WTC11 (cell line): ENCODE results near the gene ACSF2.

Experiments used
- CREB1 ChIP-seq: sonication (generic); formaldehyde crosslinking; IDR thresholded peaks from 2 replicates; pipeline ENCODE4 v1.8.0; 2023; ENCODE audit warnings: mild to moderate bottlenecking, missing genetic modification reagents
- CTCF ChIP-seq: fragments of 200-600 bp; IDR thresholded peaks from 2 replicates; pipeline ENCODE4 v1.8.0; 2022; ENCODE audit warnings: antibody characterized with exemption
- HMGXB4 ChIP-seq: sonication (generic); formaldehyde crosslinking; IDR thresholded peaks from 2 replicates; pipeline ENCODE4 v1.8.1; 2023; ENCODE audit warnings: mild to moderate bottlenecking, moderate library complexity, missing genetic modification reagents
- PRDM15 ChIP-seq: sonication (generic); formaldehyde crosslinking; IDR thresholded peaks from 2 replicates; pipeline ENCODE4 v1.8.0; 2022; ENCODE audit warnings: missing genetic modification reagents
- PREB ChIP-seq: sonication (generic); formaldehyde crosslinking; IDR thresholded peaks from 2 replicates; pipeline ENCODE4 v1.8.1; 2022; ENCODE audit warnings: mild to moderate bottlenecking, missing genetic modification reagents, moderate library complexity, borderline replicate concordance
- SP1 ChIP-seq: sonication (generic); formaldehyde crosslinking; conservative IDR thresholded peaks from 2 replicates; pipeline ENCODE4 v1.8.1; 2022; ENCODE audit warnings: missing genetic modification reagents
- TCF7 ChIP-seq: sonication (generic); formaldehyde crosslinking; IDR thresholded peaks from 2 replicates; pipeline ENCODE4 v1.8.0; 2022; ENCODE audit warnings: mild to moderate bottlenecking, low read depth, missing genetic modification reagents, moderate library complexity
- USF1 ChIP-seq: sonication (generic); formaldehyde crosslinking; IDR thresholded peaks from 2 replicates; pipeline ENCODE4 v1.8.0; 2022; ENCODE audit warnings: mild to moderate bottlenecking, missing genetic modification reagents

GRCh38 chr17:50521514-50521913 is 95.5 kb downstream of the ACSF2 start:
- TF ChIP-seq CTCF (no peak), CREB1 (CRISPR knock-in tag) (no peak), PRDM15 (CRISPR knock-in tag) (no peak), TCF7 (CRISPR knock-in tag) (no peak), USF1 (CRISPR knock-in tag) (no peak), SP1 (CRISPR knock-in tag) (no peak), HMGXB4 (CRISPR knock-in tag) (no peak), PREB (CRISPR knock-in tag) (no peak)
